GM18870 (cell line): ENCODE data around the gene IRF6.

ENCODE experiments used
- ATAC-seq: cut with Tn5 transposase; IDR thresholded peaks from one replicate; pipeline ENCODE4 v1.9.1; 2021; ENCODE audit warnings: moderate library complexity; ENCODE audit not compliant: unreplicated experiment

IRF6 gene

DNA sequence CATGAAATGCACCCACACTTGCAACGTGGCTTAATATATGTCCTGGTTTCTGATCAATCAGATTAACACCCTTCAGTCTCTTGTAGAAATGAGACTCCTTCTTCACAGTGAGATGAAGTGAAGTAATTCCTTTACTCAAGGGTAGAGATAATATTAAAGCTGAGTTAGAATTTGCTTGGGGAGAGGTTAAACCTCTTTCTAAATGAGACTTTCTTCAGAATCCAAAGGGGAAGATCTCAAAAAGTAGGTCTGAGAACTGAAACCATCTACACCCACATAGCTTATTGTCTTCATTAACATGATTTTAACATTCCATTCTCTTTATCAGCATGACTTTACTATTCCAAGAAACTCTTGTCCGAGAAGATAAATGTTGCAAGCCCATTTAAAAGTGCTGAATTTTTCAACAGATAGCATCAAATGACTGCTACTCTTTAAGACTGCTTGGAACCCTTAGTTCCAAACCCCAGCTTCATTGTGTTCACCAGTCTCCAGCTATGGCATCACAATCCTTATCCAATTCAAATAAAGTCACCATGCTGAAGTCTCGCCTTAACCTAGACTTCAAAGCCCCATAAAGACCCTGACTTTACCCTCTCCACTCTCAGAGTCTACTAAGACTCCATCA, 69.3 kb downstream of the IRF6 start:
- ATAC-seq = no peak
